ENCODE results near the gene LRP1-AS. TPM values are rescaled to one million over a fixed set of nuclear protein-coding genes. Genes with fewer than 3 reads are reported as not detected.

The LRP1-AS gene
- total RNA-seq, 1 donor from 2014 or later: not detected

DNA sequence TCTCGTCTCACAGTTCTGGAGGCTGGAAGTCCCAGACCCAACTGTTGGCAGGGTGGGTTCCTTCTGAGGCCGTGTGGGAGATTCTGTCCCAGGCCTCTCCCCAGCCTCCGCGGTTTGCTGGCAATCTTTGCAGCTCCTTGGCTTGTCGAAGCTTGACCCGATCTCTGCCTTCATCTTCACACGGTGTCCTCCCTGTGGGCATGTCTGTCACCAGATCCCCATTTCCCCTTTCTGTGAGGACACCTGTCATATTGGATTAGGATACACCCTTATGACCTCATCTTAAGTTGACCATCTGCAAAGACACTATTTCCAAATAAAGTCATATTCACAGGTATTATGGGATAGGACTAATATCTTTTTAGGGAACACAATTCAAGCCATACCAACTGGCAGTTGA lies 22.6 kb upstream of the LRP1-AS start:
- Histone ChIP-seq H3K4me3 (ENCODE audit: insufficient read depth, low read depth, low read length) (no peak overlapping the region), H3K9me3 (ENCODE audit: insufficient read depth, low read depth, low read length) (no peaks in the 10 kb centered on the region), H3K9ac (ENCODE audit: low read length) (no peak overlapping the region), H3K79me2 (ENCODE audit: insufficient read depth, low read length) (no peaks in the 10 kb centered on the region), H3K27ac (ENCODE audit: low read depth, low read length) (no peak overlapping the region), H3K4me1 (ENCODE audit: insufficient read depth, low read length) (peaks cover 22% of the 10 kb centered on the region), H3K4me2 (ENCODE audit: low read length) (no peak overlapping the region), H3K27me3 (ENCODE audit: insufficient read depth, low read length) (no peaks in the 10 kb centered on the region), H4K20me1 (ENCODE audit: insufficient read depth, low read length) (peaks cover 86% of the 10 kb centered on the region), H3K36me3 (ENCODE audit: insufficient read depth, low read length) (peaks cover 47% of the 10 kb centered on the region), H2AFZ (ENCODE audit: low read depth, low read length) (no peak overlapping the region)
- DNase-seq (ENCODE audit: low read depth) (no peak), FAIRE-seq (no peak)
- no peaks in the 10 kb centered on the region for H3K9me3 Mint-ChIP-seq (ENCODE audit: unreplicated experiment)
- peak overlapping the region; percentile 20 for H3K4me3 Mint-ChIP-seq (ENCODE audit: unreplicated experiment)
- H3K4me1 Mint-ChIP-seq (ENCODE audit: low read depth, unreplicated experiment): peaks cover 37% of the 10 kb centered on the region
- TF ChIP-seq, protein P1, sequence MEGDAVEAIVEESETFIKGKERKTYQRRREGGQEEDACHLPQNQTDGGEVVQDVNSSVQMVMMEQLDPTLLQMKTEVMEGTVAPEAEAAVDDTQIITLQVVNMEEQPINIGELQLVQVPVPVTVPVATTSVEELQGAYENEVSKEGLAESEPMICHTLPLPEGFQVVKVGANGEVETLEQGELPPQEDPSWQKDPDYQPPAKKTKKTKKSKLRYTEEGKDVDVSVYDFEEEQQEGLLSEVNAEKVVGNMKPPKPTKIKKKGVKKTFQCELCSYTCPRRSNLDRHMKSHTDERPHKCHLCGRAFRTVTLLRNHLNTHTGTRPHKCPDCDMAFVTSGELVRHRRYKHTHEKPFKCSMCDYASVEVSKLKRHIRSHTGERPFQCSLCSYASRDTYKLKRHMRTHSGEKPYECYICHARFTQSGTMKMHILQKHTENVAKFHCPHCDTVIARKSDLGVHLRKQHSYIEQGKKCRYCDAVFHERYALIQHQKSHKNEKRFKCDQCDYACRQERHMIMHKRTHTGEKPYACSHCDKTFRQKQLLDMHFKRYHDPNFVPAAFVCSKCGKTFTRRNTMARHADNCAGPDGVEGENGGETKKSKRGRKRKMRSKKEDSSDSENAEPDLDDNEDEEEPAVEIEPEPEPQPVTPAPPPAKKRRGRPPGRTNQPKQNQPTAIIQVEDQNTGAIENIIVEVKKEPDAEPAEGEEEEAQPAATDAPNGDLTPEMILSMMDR (IDR thresholded peaks at IDR 0.05; ENCODE audit: insufficient read depth, low read depth, low read length): no peak
- TF ChIP-seq EZH2 (IDR thresholded peaks at IDR 0.05; ENCODE audit: insufficient read depth, low read length): no peak
- H3K27me3 Mint-ChIP-seq (ENCODE audit: low read depth, unreplicated experiment): no peaks in the 10 kb centered on the region
- H3K27ac Mint-ChIP-seq (ENCODE audit: unreplicated experiment): peak overlapping the region; percentile 47
- H3K36me3 Mint-ChIP-seq (ENCODE audit: low read depth, unreplicated experiment): peaks cover 49% of the 10 kb centered on the region

DNA sequence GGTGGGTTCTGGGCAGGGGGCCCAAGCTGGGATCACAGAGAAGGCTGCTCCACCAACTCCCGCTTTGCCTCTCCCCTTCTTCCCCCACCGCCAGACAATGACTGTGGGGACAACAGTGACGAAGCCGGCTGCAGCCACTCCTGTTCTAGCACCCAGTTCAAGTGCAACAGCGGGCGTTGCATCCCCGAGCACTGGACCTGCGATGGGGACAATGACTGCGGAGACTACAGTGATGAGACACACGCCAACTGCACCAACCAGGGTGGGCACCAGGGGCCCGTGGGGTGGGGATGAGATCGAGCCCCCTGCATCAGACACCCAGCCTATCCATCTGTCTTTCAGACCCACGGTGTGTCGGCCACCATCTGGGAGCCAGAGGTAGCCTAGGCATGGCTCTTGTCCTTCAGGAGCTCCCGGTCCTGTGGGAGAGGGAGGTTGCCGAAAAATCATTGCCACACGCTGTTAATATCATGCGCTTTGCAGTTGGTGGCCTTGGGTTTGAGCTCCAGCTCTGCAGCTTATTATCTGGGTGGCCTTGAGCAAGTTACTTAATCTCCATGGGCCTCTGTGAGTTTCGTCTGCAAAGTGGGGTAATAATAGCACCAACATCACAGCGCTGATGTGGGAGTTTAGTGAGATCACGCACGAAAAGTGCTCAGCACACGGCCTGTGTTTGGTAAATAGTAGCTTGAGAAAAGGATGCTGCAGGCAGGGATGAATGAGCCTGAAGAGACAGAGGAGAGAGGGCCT lies 21.8 kb upstream of the LRP1-AS start:
- H3K36me3 ChIP-seq (ENCODE audit: insufficient read depth, low read length): peaks cover 52% of the 10 kb centered on the region

More for the DNA sequence above, 21.8 kb upstream of the LRP1-AS start:
- Mint-ChIP-seq H3K9me3 (ENCODE audit: unreplicated experiment) (no peaks in the 10 kb centered on the region), H3K27ac (ENCODE audit: unreplicated experiment) (no peak overlapping the region), H3K4me3 (ENCODE audit: unreplicated experiment) (no peak overlapping the region), H3K36me3 (ENCODE audit: low read depth, unreplicated experiment) (peaks cover 55% of the 10 kb centered on the region), H3K27me3 (ENCODE audit: low read depth, unreplicated experiment) (no peaks in the 10 kb centered on the region), H3K4me1 (ENCODE audit: low read depth, unreplicated experiment) (peaks cover 43% of the 10 kb centered on the region)
- Histone ChIP-seq H3K4me3 (ENCODE audit: insufficient read depth, low read depth, low read length) (no peak overlapping the region), H3K27ac (ENCODE audit: low read depth, low read length) (no peak overlapping the region), H3K27me3 (ENCODE audit: insufficient read depth, low read length) (no peaks in the 10 kb centered on the region), H3K9me3 (ENCODE audit: insufficient read depth, low read depth, low read length) (no peaks in the 10 kb centered on the region), H2AFZ (ENCODE audit: low read depth, low read length) (no peak overlapping the region), H4K20me1 (ENCODE audit: insufficient read depth, low read length) (peaks cover 86% of the 10 kb centered on the region), H3K4me1 (ENCODE audit: insufficient read depth, low read length) (peaks cover 27% of the 10 kb centered on the region), H3K79me2 (ENCODE audit: insufficient read depth, low read length) (no peaks in the 10 kb centered on the region), H3K4me2 (ENCODE audit: low read length) (no peak overlapping the region), H3K9ac (ENCODE audit: low read length) (no peak overlapping the region)
- FAIRE-seq (no peak), DNase-seq (ENCODE audit: low read depth) (no peak)
- no peak for TF ChIP-seq EZH2 (IDR thresholded peaks at IDR 0.05; ENCODE audit: insufficient read depth, low read length)
- TF ChIP-seq, protein P1 (IDR thresholded peaks at IDR 0.05; ENCODE audit: insufficient read depth, low read depth, low read length): no peak
